HepG2 (cell line): ENCODE data around the gene LOC128125822.

Experiments used
- AGO2 ChIP-seq: fragments of 200-400 bp; formaldehyde crosslinking; optimal IDR thresholded peaks from 2 replicates; pipeline ENCODE3; 2017; ENCODE audit warnings: mild to moderate bottlenecking, low read depth, low read length, moderate library complexity
- AKNA ChIP-seq: sonication (generic); formaldehyde crosslinking; IDR thresholded peaks from 2 replicates; pipeline ENCODE4 v1.4.0; 2020; ENCODE audit warnings: missing genetic modification reagents, borderline replicate concordance
- IRF1 ChIP-seq: sonication (generic); formaldehyde crosslinking; IDR thresholded peaks from 2 replicates; pipeline ENCODE4 v1.4.0; 2020; ENCODE audit warnings: low read depth, mild to moderate bottlenecking, missing genetic modification reagents
- KAT7 ChIP-seq: IDR thresholded peaks from 2 replicates; pipeline ENCODE4 v1.6.1; 2018; ENCODE audit warnings: borderline replicate concordance, missing compliant biosample characterization
- KLF15 ChIP-seq: sonication (generic); formaldehyde crosslinking; IDR thresholded peaks from 2 replicates; pipeline ENCODE4 v1.8.1; 2023; ENCODE audit warnings: borderline replicate concordance, mild to moderate bottlenecking, inconsistent platforms, missing genetic modification reagents, mixed read lengths
- NFRKB ChIP-seq: fragments of 450-650 bp; IDR thresholded peaks from 2 replicates; pipeline ENCODE4 v1.6.1; 2017
- POGZ ChIP-seq: sonication (generic); formaldehyde crosslinking; IDR thresholded peaks from 2 replicates; pipeline ENCODE4 v1.4.0; 2020; ENCODE audit warnings: mild to moderate bottlenecking, missing genetic modification reagents
- RBM22 ChIP-seq: fragments of 200-400 bp; formaldehyde crosslinking; optimal IDR thresholded peaks from 2 replicates; pipeline ENCODE3; 2017; ENCODE audit warnings: mild to moderate bottlenecking, low read length, moderate library complexity
- RERE ChIP-seq: IDR thresholded peaks from 2 replicates; pipeline ENCODE4 v1.6.1; 2016; ENCODE audit warnings: low read depth, missing genetic modification reagents, missing compliant biosample characterization
- SALL2 ChIP-seq: sonication (generic); formaldehyde crosslinking; IDR thresholded peaks from 2 replicates; pipeline ENCODE4 v1.8.1; 2023; ENCODE audit warnings: mild to moderate bottlenecking, missing genetic modification reagents, inconsistent platforms
- SOX13 ChIP-seq, 3 experiments: fragments of 450-650 bp in 1 of 3; sonication (generic) in 1 of 3; formaldehyde crosslinking in 1 of 3; IDR thresholded peaks in 2 of 3; conservative IDR thresholded peaks in 1 of 3; 2 replicates each; pipeline versions ENCODE4 v1.5.0 to v1.6.1; 2016 to 2020; ENCODE audit warnings: antibody characterized with exemption in 1 of 3, mild to moderate bottlenecking in 1 of 3, missing compliant biosample characterization in 1 of 3, missing genetic modification reagents in 1 of 3, moderate library complexity in 1 of 3
- ZBTB38 ChIP-seq: sonication (generic); formaldehyde crosslinking; IDR thresholded peaks from 2 replicates; pipeline ENCODE4 v1.5.1; 2020; ENCODE audit warnings: mild to moderate bottlenecking, missing genetic modification reagents
- ZFY ChIP-seq: sonication (generic); formaldehyde crosslinking; IDR thresholded peaks from 2 replicates; pipeline ENCODE4 v1.4.0; 2020; ENCODE audit warnings: missing genetic modification reagents
- ZMYM4 ChIP-seq: sonication (generic); formaldehyde crosslinking; IDR thresholded peaks from 2 replicates; pipeline ENCODE4 v1.8.1; 2023; ENCODE audit warnings: mild to moderate bottlenecking, missing genetic modification reagents
- ZNF335 ChIP-seq: sonication (generic); formaldehyde crosslinking; IDR thresholded peaks from 2 replicates; pipeline ENCODE4 v1.4.0; 2020; ENCODE audit warnings: missing genetic modification reagents
- ZNF547 ChIP-seq: sonication (generic); formaldehyde crosslinking; IDR thresholded peaks from 2 replicates; pipeline ENCODE4 v1.5.1; 2020; ENCODE audit warnings: mild to moderate bottlenecking, missing genetic modification reagents
- ZSCAN21 ChIP-seq: sonication (generic); formaldehyde crosslinking; IDR thresholded peaks from 2 replicates; pipeline ENCODE4 v1.8.0; 2022; ENCODE audit warnings: mild to moderate bottlenecking, missing genetic modification reagents, moderate library complexity, borderline replicate concordance
- ZZZ3 ChIP-seq: sonication (generic); formaldehyde crosslinking; IDR thresholded peaks from 2 replicates; pipeline ENCODE4 v1.4.0; 2020; ENCODE audit warnings: missing genetic modification reagents, mild to moderate bottlenecking, borderline replicate concordance

Gene LOC128125822

GRCh38 chr6:63525186-63525878 lies 46.9 kb upstream of the LOC128125822 start (continued):
- TF ChIP-seq SOX13 (IDR thresholded peaks at IDR 0.05): no peak
- no peak for TF ChIP-seq SOX13 (CRISPR knock-in tag; conservative IDR thresholded peaks at IDR 0.05 in 1 of 2, IDR thresholded peaks at IDR 0.05 in 1 of 2)
- TF ChIP-seq ZBTB38 (CRISPR knock-in tag): peak; percentile 94
- TF ChIP-seq RBM22: peak; percentile 89
- TF ChIP-seq AGO2: no peak
- TF ChIP-seq RERE (CRISPR knock-in tag): no peak
- 0 out of 2 replicates have a peak, but pooled peaks have one; percentile 46 for TF ChIP-seq ZNF547 (CRISPR knock-in tag)
- TF ChIP-seq POGZ (CRISPR knock-in tag): peak; percentile 59; the same call in 1 of the 2 replicates
- TF ChIP-seq ZZZ3 (CRISPR knock-in tag): no peak
- TF ChIP-seq ZFY (CRISPR knock-in tag): no peak
- TF ChIP-seq NFRKB: no peak
- no peak for TF ChIP-seq AKNA
- TF ChIP-seq IRF1: no peak
- TF ChIP-seq ZSCAN21: no peak
- 0 out of 2 replicates have a peak, but pooled peaks have one; percentile 18 for TF ChIP-seq KAT7
- no peak for TF ChIP-seq KLF15
- TF ChIP-seq ZMYM4 (CRISPR knock-in tag): peak; percentile 65
- 0 out of 2 replicates have a peak, but pooled peaks have one; percentile 23 for TF ChIP-seq SALL2
- no peak for TF ChIP-seq ZNF335
